ENCODE data around the gene APBB1IP.
A peak's percentile ranks its signal among the peaks of the same experiment; 100 is the strongest.
"Not testable (repeated sequence)": the region's sequence is repeated elsewhere in the genome, so short reads cannot be mapped to it uniquely, and the experiment has no call there.

Gene APBB1IP

DNA sequence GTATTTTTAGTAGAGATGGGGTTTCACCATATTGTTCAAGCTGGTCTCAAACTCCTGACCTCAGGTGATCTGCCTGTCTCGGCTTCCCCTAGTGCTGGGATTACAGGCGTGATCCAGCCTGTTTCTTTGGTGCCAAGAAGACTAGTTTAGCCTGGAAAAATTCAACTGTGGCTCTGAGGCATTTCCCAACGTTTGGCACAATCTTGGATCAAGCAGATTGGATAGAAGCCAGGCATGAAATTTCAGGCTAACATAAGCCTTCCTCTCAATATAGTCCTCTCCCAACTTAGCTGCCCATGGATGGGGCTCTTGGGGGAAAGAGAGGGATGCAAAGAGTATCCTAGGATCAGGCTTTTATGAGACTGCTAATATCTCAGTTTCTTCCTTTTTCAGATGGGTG lies 53.8 kb downstream of the APBB1IP start:
- TF ChIP-seq, protein P1, sequence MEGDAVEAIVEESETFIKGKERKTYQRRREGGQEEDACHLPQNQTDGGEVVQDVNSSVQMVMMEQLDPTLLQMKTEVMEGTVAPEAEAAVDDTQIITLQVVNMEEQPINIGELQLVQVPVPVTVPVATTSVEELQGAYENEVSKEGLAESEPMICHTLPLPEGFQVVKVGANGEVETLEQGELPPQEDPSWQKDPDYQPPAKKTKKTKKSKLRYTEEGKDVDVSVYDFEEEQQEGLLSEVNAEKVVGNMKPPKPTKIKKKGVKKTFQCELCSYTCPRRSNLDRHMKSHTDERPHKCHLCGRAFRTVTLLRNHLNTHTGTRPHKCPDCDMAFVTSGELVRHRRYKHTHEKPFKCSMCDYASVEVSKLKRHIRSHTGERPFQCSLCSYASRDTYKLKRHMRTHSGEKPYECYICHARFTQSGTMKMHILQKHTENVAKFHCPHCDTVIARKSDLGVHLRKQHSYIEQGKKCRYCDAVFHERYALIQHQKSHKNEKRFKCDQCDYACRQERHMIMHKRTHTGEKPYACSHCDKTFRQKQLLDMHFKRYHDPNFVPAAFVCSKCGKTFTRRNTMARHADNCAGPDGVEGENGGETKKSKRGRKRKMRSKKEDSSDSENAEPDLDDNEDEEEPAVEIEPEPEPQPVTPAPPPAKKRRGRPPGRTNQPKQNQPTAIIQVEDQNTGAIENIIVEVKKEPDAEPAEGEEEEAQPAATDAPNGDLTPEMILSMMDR (conservative IDR thresholded peaks at IDR 0.05; ENCODE audit: low read depth, low read length): no peak

DNA sequence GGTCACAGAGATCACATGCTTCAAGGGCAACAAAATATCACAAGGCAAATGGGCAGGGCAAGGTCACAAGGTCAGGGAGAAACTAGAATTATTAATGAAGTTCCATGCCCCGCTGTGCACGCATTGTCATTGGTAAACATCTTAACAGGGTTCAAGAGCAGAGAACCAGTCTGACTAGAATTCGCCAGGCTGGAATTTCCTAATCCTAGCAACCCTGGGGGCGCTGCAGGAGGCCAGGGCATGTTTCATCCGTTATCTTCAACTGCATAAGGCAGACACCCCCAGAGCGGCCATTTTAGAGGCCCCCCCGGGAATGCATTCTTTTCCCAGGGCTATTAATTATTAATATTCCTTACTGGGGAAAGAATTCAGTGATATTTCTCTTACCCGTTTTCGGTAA lies 54.6 kb downstream of the APBB1IP start:
- H3K4me3 ChIP-seq (ENCODE audit: low read length); DNase-seq (ENCODE audit: low read depth): not testable (repeated sequence)

More for the DNA sequence above, 53.8 kb downstream of the APBB1IP start:
- peak; percentile 80 for DNase-seq (ENCODE audit: low read depth)
- H3K4me3 ChIP-seq (ENCODE audit: low read length): no peak overlapping the region

DNA sequence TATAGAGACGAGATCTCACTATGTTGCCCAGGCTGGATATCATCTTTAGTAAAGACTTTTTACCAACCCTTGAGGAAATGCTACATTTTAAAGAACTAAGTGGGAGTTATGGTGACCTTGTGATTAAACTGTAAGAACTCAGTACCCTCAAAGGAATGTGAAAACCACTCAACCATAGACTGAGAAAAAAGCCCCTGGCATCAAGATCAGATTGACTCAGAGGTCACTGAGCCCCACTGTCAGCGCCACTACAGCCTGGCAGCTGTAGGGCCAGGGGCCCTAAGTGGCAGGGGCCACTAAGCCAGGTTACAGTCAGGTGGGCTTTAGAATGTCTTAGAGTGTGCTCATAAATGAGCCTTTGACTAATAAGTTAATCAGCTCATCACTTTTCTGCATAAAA lies 55.9 kb downstream of the APBB1IP start:
- TF ChIP-seq, protein P1 (conservative IDR thresholded peaks at IDR 0.05; ENCODE audit: low read depth, low read length): no peak
- no peak overlapping the region for H3K4me3 ChIP-seq (ENCODE audit: low read length)
- DNase-seq (ENCODE audit: low read depth): no peak

DNA sequence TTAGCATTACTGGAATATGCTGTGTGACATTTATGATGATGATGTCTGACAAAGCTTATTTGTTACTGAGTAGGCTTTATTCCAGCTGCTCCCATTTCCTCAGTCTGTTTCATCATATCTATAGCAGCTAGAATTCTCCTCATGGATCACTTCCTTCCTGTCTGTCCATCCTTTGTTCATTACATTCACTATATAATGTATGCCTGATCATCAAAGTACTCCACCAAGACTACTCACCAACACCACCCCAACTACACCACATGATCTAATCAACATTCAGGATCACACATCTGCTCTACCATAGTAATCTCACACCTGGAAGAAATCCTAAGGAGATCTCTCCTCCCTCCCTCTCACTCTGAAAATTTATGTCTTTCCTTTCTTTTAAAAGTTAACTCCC lies 61.3 kb downstream of the APBB1IP start:
- H3K4me3 ChIP-seq (ENCODE audit: low read length): no peak overlapping the region
- TF ChIP-seq, protein P1 (conservative IDR thresholded peaks at IDR 0.05; ENCODE audit: low read depth, low read length): no peak
- DNase-seq (ENCODE audit: low read depth): no peak

DNA sequence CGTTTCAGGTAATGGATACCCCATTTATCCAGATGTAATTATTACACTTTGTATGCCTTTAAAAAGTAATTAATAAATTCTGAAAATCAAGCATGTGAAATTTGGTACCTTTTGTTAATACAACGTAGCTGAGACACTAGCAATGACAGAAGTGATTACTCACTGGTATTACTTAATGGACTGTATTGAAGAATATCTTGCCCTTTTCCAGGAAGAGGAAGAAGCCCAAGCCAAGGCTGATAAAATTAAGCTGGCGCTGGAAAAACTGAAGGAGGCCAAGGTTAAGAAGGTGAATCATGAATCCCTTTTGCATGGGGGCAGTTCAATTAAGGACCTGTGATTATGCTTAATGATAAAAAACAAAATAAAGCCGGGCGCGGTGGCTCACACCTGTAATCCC lies 64.8 kb downstream of the APBB1IP start:
- H3K4me3 ChIP-seq (ENCODE audit: low read length): no peak overlapping the region
- TF ChIP-seq, protein P1 (conservative IDR thresholded peaks at IDR 0.05; ENCODE audit: low read depth, low read length): no peak
- no peak for DNase-seq (ENCODE audit: low read depth)

DNA sequence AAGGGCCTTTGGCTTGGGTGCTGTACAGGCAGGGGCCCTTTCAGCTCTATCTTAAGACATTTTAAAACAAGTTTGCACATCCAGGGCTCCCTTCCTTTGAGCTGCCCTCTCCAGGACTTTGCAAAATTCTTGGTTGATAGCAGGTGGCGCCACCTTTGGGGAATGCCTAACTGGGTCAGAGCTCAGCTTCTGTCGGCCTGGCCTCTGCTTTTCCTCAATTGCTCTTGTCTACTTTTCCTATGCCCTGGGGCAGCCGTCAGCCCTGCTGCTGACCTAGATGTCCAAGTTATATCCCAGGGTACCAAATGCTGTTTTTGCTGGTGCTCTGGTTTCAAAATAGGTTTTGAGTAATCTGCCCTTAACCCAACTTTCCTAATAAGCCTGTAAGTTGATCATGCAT lies 65.8 kb downstream of the APBB1IP start:
- no peak for DNase-seq (ENCODE audit: low read depth)
- H3K4me3 ChIP-seq (ENCODE audit: low read length): no peak overlapping the region
- TF ChIP-seq, protein P1 (conservative IDR thresholded peaks at IDR 0.05; ENCODE audit: low read depth, low read length): peak; percentile 46

DNA sequence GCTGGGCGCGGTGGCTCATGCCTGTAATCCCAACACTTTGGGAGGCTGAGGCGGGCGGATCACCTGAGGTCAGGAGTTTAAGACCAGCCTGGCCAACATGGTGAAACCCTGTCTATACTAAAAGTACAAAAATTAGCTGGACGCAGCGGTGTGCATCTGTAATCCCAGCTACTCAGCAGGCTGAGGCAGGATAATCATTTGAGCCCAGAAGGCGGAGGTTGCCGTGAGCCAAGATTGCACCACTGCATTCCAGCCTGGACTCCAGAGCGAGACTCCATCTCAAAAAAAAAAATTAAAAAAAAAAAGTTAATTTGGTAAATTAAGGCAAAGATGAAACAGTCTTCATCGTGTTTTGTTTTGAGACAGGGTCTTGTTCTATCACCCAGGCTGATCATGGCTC lies 66.3 kb downstream of the APBB1IP start:
- DNase-seq (ENCODE audit: low read depth); H3K4me3 ChIP-seq (ENCODE audit: low read length): not testable (repeated sequence)

DNA sequence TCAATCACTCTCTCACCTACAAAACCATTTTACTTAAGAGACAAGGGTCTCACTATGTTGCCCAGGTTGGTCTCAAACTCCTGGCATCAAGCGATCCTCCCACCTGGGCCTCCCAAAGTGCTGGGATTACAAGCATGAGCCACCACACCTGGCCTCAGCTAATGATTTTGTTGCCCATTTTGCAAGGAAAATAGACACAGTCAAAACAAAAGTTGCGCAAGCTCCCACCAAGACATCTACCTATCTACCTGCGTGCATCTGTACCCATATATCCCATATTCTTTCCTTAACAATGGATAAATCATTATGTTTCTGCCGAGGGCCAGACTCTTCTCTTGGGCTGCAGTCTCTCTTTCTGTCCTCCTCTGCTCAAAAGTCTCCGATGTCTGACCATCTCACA lies 67.3 kb downstream of the APBB1IP start:
- no peak for DNase-seq (ENCODE audit: low read depth)
- TF ChIP-seq, protein P1 (conservative IDR thresholded peaks at IDR 0.05; ENCODE audit: low read depth, low read length): no peak
- H3K4me3 ChIP-seq (ENCODE audit: low read length): no peak overlapping the region
